Uterus (tissue), 2 donors: ENCODE results near the gene TREML2.

Experiments
- CTCF ChIP-seq, 4 experiments: fragments of 200-600 bp in 2 of 4; fragments of 450-650 bp in 2 of 4; sonication (generic) in 2 of 4; IDR thresholded peaks; one replicate each; pipeline ENCODE4 v1.5.1; 2016 to 2019; ENCODE audit warnings: antibody characterized with exemption in 4 of 4, mild to moderate bottlenecking in 2 of 4, moderate library complexity in 1 of 4
- POLR2A ChIP-seq, 2 donors: fragments of 450-650 bp; IDR thresholded peaks; one replicate each; pipeline ENCODE4 v1.6.1; 2016; ENCODE audit warnings: antibody characterized with exemption in 2 of 2, mild to moderate bottlenecking in 1 of 2, moderate library complexity in 1 of 2

GRCh38 chr6:41236276-41236675 is 35.3 kb upstream of the TREML2 start:
- TF ChIP-seq CTCF (IDR thresholded peaks at IDR 0.05) (no peak), POLR2A (IDR thresholded peaks at IDR 0.05) (no peak)
